K562 (cell line): ENCODE results near the gene TSGA10IP. TPM values are rescaled to one million over a fixed set of nuclear protein-coding genes. Genes with fewer than 3 reads are reported as not detected.

Experiments used
- DPF2 ChIP-seq: fragments of 450-650 bp; IDR thresholded peaks from 2 replicates; pipeline ENCODE4 v1.6.1; 2016
- EP400 ChIP-seq: fragments of 450-650 bp; IDR thresholded peaks from 2 replicates; pipeline ENCODE4 v1.6.1; 2017; ENCODE audit warnings: antibody characterized with exemption, mild to moderate bottlenecking, moderate library complexity
- ERF ChIP-seq: fragments of 450-650 bp; formaldehyde crosslinking; IDR thresholded peaks from 2 replicates; pipeline ENCODE4 v1.4.0; 2020; ENCODE audit warnings: mild to moderate bottlenecking, mixed read lengths
- FOXK2 ChIP-seq, 2 experiments: fragments of 450-650 bp; IDR thresholded peaks in 1 of 2; conservative IDR thresholded peaks in 1 of 2; 2 replicates each; pipeline ENCODE4 v1.6.1; 2016; ENCODE audit warnings: low read depth in 2 of 2, mild to moderate bottlenecking in 1 of 2
- MTA1 ChIP-seq: fragments of 450-650 bp; IDR thresholded peaks from 2 replicates; pipeline ENCODE4 v1.6.1; 2017; ENCODE audit warnings: borderline replicate concordance
- NR2C2 ChIP-seq, 2 experiments: fragments of 200-800 bp in 1 of 2; sonication (Bioruptor generic) in 1 of 2; sonication (generic) in 1 of 2; formaldehyde crosslinking in 1 of 2; IDR thresholded peaks; 2 replicates each; pipeline versions ENCODE4 v1.6.1 to v1.8.0; 2016 to 2022; ENCODE audit warnings: mild to moderate bottlenecking in 1 of 2, missing compliant biosample characterization in 1 of 2, missing genetic modification characterization in 1 of 2, missing genetic modification reagents in 1 of 2
- PHF8 ChIP-seq: fragments of 200-600 bp; sonication (generic); IDR thresholded peaks from 2 replicates; pipeline ENCODE4 v1.6.1; 2012; ENCODE audit warnings: mixed run types, mild to moderate bottlenecking, inconsistent platforms, low read length, moderate library complexity, borderline replicate concordance
- SMARCA4 ChIP-seq: fragments of 450-650 bp; IDR thresholded peaks from 2 replicates; pipeline ENCODE4 v1.6.1; 2016
- U2AF2 ChIP-seq: fragments of 200-400 bp; formaldehyde crosslinking; optimal IDR thresholded peaks from 2 replicates; pipeline ENCODE3; 2017; ENCODE audit warnings: low read depth, mild to moderate bottlenecking, low read length
- ZNF592 ChIP-seq: fragments of 450-650 bp; IDR thresholded peaks from 2 replicates; pipeline ENCODE4 v1.6.1; 2017; ENCODE audit warnings: antibody characterized with exemption, mild to moderate bottlenecking
- polyA plus RNA-seq, 8 experiments: library from polyadenylated mRNA; depleted of rRNA in 4 of 8; stranded (reverse) in 5 of 8; unstranded in 3 of 8; fragments of >200 nt; fragmentation: Nextera tagmentation in 2 of 8; fragmentation: Illumina TruSeq in 1 of 8; extraction: Ambion mirVana in 2 of 8; extraction: Trizol in 1 of 8; gene quantifications; 2 replicates each; pipeline versions ENCODE4 v1.2.1 to v1.2.3, GENCODE V29; 2011 to 2014; ENCODE audit warnings: inconsistent platforms in 1 of 8, missing spikeins in 1 of 8
- total RNA-seq, 7 experiments: library from RNA; depleted of rRNA in 6 of 7; stranded (reverse); fragments of >200 nt in 6 of 7; fragmentation: Illumina TruSeq in 2 of 7; extraction: Trizol in 2 of 7; gene quantifications; 2 replicates each; pipeline versions ENCODE4 v1.2.1 to v1.2.3, GENCODE V29; 2011 to 2021; ENCODE audit warnings: low replicate concordance in 1 of 7
- TF ChIP-seq, protein P1 (sequence below), 2 experiments: fragments of 450-650 bp in 1 of 2; sonication (generic) in 1 of 2; formaldehyde crosslinking in 1 of 2; IDR thresholded peaks; 2 replicates each; pipeline versions ENCODE4 v1.7.1 to v1.9.0; 2016 to 2022; ENCODE audit warnings: inconsistent platforms in 1 of 2, mild to moderate bottlenecking in 1 of 2, missing genetic modification reagents in 1 of 2
- TF ChIP-seq, protein P2 (sequence below): sonication (generic); formaldehyde crosslinking; IDR thresholded peaks from 2 replicates; pipeline ENCODE4 v1.8.0; 2022; ENCODE audit warnings: missing genetic modification reagents, mild to moderate bottlenecking, moderate library complexity, borderline replicate concordance

TSGA10IP gene
- total and polyA plus RNA-seq, 9 of the 15 experiments (the other 6 are each of a cell fraction or from before 2014, with no cell fraction given), result not detected

DNA sequence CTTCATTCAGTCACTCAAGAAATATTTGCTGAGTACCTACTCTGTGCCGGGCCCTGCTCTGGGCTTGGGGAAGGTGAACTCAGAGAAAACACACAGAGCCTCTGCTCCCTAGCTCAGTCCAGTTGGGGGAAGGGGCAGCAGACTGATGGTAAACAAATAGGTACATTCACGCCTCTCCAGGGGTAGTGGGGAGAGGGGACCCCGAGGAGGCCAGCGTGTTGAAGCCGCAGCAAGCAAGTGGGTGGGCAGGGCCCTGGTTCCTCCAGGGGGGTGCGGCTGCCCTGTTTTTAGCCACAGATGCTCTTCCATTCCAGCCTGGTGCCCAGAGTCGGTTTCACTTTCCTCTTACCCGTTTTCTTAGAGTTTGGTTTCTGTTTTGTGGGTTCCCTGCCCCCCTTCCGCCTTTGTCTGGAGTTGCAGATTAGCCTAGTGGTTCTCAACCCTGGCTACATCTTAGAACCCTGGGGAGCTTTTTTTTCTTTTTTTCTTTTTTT lies 17.3 kb upstream of the TSGA10IP start (continued):
- TF ChIP-seq SMARCA4 (peak; percentile 65; the same call in 1 of the 2 replicates), ERF (CRISPR knock-in tag) (0 out of 2 replicates have a peak, but pooled peaks have one; percentile 68), PHF8 (peak; percentile 27; the same call in 1 of the 2 replicates), DPF2 (peak; percentile 53; the same call in 1 of the 2 replicates), U2AF2 (no peak), FOXK2 (conservative IDR thresholded peaks at IDR 0.05 in 1 of 2, IDR thresholded peaks at IDR 0.05 in 1 of 2; ENCODE audit: low read depth in 2 of 2) (peak in 1 of 2 experiments; percentile 6; a peak in 1 of 4 replicates), NR2C2 (CRISPR knock-in tag; IDR thresholded peaks at IDR 0.05) (no peak), NR2C2 (tag; IDR thresholded peaks at IDR 0.05) (peak; percentile 12; the same call in 1 of the 2 replicates), EP400 (peak; percentile 19; the same call in 1 of the 2 replicates), ZNF592 (peak; percentile 71; the same call in 1 of the 2 replicates), MTA1 (0 out of 2 replicates have a peak, but pooled peaks have one; percentile 55)
- TF ChIP-seq, protein P1, sequence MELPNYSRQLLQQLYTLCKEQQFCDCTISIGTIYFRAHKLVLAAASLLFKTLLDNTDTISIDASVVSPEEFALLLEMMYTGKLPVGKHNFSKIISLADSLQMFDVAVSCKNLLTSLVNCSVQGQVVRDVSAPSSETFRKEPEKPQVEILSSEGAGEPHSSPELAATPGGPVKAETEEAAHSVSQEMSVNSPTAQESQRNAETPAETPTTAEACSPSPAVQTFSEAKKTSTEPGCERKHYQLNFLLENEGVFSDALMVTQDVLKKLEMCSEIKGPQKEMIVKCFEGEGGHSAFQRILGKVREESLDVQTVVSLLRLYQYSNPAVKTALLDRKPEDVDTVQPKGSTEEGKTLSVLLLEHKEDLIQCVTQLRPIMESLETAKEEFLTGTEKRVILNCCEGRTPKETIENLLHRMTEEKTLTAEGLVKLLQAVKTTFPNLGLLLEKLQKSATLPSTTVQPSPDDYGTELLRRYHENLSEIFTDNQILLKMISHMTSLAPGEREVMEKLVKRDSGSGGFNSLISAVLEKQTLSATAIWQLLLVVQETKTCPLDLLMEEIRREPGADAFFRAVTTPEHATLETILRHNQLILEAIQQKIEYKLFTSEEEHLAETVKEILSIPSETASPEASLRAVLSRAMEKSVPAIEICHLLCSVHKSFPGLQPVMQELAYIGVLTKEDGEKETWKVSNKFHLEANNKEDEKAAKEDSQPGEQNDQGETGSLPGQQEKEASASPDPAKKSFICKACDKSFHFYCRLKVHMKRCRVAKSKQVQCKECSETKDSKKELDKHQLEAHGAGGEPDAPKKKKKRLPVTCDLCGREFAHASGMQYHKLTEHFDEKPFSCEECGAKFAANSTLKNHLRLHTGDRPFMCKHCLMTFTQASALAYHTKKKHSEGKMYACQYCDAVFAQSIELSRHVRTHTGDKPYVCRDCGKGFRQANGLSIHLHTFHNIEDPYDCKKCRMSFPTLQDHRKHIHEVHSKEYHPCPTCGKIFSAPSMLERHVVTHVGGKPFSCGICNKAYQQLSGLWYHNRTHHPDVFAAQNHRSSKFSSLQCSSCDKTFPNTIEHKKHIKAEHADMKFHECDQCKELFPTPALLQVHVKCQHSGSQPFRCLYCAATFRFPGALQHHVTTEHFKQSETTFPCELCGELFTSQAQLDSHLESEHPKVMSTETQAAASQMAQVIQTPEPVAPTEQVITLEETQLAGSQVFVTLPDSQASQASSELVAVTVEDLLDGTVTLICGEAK (IDR thresholded peaks at IDR 0.05), result peak; percentile 43; the same call in 1 of the 2 replicates
- TF ChIP-seq, protein P1 (CRISPR knock-in tag; IDR thresholded peaks at IDR 0.05), result no peak
- TF ChIP-seq, protein P2, sequence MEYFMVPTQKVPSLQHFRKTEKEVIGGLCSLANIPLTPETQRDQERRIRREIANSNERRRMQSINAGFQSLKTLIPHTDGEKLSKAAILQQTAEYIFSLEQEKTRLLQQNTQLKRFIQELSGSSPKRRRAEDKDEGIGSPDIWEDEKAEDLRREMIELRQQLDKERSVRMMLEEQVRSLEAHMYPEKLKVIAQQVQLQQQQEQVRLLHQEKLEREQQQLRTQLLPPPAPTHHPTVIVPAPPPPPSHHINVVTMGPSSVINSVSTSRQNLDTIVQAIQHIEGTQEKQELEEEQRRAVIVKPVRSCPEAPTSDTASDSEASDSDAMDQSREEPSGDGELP (CRISPR knock-in tag), result peak; percentile 22; the same call in 1 of the 2 replicates
